ENCODE measurements around the gene CAMK1D. TPM values are rescaled to one million over a fixed set of nuclear protein-coding genes. Genes with fewer than 3 reads are reported as not detected.
"Not testable (repeated sequence)": the region's sequence is repeated elsewhere in the genome, so short reads cannot be mapped to it uniquely, and the experiment has no call there.

CAMK1D gene
- total and polyA plus RNA-seq, 2 of the 4 experiments (the other 2 are of a cell fraction) = 5.0 to 5.3 TPM

DNA sequence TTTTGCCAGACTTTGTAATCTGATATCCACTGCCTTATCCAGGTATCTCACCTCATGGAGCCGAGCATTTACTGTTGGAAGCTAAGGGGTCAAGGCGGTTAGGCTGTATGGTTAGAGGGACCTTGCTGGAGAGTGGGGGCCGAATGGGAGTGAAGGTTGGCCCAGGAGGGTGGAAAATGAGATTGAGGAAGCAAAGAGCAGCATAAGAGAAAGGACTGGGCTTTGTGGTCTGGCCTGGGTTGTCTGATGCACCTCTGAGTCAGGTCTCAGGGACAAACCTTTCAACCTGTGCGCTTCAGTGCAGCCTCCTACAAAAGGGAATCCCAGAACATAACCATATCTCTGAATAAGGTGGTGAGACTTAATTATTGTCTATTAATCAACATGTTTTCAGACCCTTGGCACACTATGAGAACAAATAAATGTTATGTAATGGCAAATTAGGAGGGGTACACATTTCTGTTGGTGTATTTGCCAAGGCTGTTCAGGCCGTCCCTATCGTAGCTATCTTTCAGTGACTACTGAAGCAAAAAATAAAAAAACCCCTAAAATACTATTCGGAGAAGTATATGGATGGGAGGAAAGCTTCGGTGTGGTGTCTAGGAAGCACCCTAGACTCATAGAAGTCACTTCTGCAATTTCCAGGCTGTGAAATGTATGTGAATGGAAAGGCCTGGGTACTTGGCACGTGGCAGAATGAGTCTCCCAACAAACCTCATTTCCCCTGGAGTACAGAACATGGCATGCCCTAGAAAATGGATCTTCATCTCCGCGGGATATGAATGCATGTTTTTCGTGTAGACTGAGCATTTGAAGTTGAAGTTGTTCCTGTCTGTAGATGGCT, 4.3 kb downstream of the CAMK1D start:
- Histone ChIP-seq H2BK5ac (ENCODE audit: low read depth, low read length, poor library complexity, severe bottlenecking) (no peak overlapping the region), H2BK120ac (ENCODE audit: low read depth, low read length) (no peak overlapping the region), H3K56ac (ENCODE audit: extremely low read depth, insufficient read depth, low read length) (no peak overlapping the region), H3K4me2 (ENCODE audit: low read depth, low read length) (no peak overlapping the region), H3K4ac (ENCODE audit: low read depth, low read length) (no peak overlapping the region), H3K9me3 (ENCODE audit: control insufficient read depth, insufficient read depth, low read length) (no peaks in the 10 kb centered on the region), H4K91ac (ENCODE audit: insufficient read depth, low read depth, low read length) (no peak overlapping the region), H4K5ac (ENCODE audit: low read depth, low read length) (no peak overlapping the region), H2AK9ac (replicated peaks; ENCODE audit: low read depth, low read length, poor library complexity) (no peak overlapping the region), H3K27ac (ENCODE audit: insufficient read depth, low read length) (no peak overlapping the region), H3K79me1 (ENCODE audit: low read depth in 1 of 2, low read length in 2 of 2) (no peaks in the 10 kb centered on the region; a peak in 1 of 4 replicates), H3K4me3 (ENCODE audit: insufficient read depth, low read depth, low read length) (no peak overlapping the region), H2BK15ac (ENCODE audit: low read depth, low read length) (no peak overlapping the region), H3K14ac (replicated peaks; ENCODE audit: low read depth, low read length) (no peak overlapping the region), H3K9ac (ENCODE audit: low read depth, low read length) (no peak overlapping the region), H3K36me3 (ENCODE audit: control insufficient read depth, insufficient read depth, low read length) (no peaks in the 10 kb centered on the region), H4K8ac (ENCODE audit: low read depth in 2 of 2, low read length in 2 of 2) (no peak overlapping the region), H3K4me1 (ENCODE audit: control insufficient read depth, insufficient read depth, low read length) (no peaks in the 10 kb centered on the region), H3K9me1 (ENCODE audit: insufficient read depth, low read length) (no peaks in the 10 kb centered on the region), H2AFZ (replicated peaks; ENCODE audit: low read length, poor library complexity) (no peak overlapping the region), H3K18ac (ENCODE audit: low read depth, low read length) (no peak overlapping the region), H3K27me3 (ENCODE audit: control insufficient read depth, insufficient read depth, low read length) (peaks cover 6% of the 10 kb centered on the region), H4K20me1 (ENCODE audit: insufficient read depth, low read length) (no peaks in the 10 kb centered on the region), H3K23ac (ENCODE audit: low read depth, low read length) (no peak overlapping the region), H2BK20ac (ENCODE audit: low read depth, low read length) (no peak overlapping the region), H2AK5ac (ENCODE audit: low read depth, low read length) (no peak overlapping the region)
- dilution Hi-C loops (cut with HindIII; ENCODE audit: low sequenced_read_pairs, unreplicated experiment) = no loop called here
- ATAC-seq (ENCODE audit: low read depth) (no peak), DNase-seq (no peak)
- POLR2A ChIA-PET (ENCODE audit: unreplicated experiment) = no interaction called here
- intact Hi-C loops (cut with micrococcal nuclease) = no loop called here
- in situ Hi-C loops (cut with MboI; ENCODE audit: low sequenced_read_pairs) = no loop called here
- no CpG with 5 or more reads among the region's 12 CpGs for WGBS, 2 experiments (ENCODE audit: extremely low coverage in 2 of 2, insufficient read length in 1 of 2)
- CTCF ChIA-PET = no interaction called here
- no TSS peak for BruUV-seq (replicated peaks)
- TF ChIP-seq BHLHE40 (IDR thresholded peaks at IDR 0.05; ENCODE audit: low read depth, low read length) = no peak
- peak; percentile 67 for TF ChIP-seq CEBPB (IDR thresholded peaks at IDR 0.05; ENCODE audit: low read depth, low read length)

DNA sequence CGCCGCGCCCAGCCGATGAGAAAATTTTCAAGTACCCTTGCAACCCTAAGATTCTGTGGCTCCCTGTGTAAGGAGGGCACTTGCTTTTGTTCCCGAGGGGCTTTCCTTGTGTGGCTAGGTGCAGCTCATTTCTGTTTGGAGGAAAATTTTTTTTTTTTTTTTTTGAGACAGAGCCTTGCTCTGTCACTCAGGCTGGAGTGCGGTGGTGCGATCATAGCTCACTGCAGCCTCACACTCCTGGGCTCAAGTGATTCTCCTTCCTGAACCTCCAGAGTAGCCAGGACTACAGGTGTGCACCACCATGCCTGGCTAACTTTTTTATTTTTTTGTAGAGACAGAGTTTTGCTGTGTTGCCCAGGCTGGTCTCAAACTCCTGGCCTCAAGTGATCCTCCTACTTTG, 5.3 kb downstream of the CAMK1D start:
- H2AFZ ChIP-seq (replicated peaks; ENCODE audit: low read length, poor library complexity); H2BK5ac ChIP-seq (ENCODE audit: low read depth, low read length, poor library complexity, severe bottlenecking); CTCF ChIA-PET; H3K9me1 ChIP-seq (ENCODE audit: insufficient read depth, low read length); H3K4me1 ChIP-seq (ENCODE audit: control insufficient read depth, insufficient read depth, low read length); H3K4me3 ChIP-seq (ENCODE audit: insufficient read depth, low read depth, low read length); intact Hi-C loops (cut with micrococcal nuclease); H2BK120ac ChIP-seq (ENCODE audit: low read depth, low read length); BruUV-seq (replicated peaks); H2AK9ac ChIP-seq (replicated peaks; ENCODE audit: low read depth, low read length, poor library complexity); H3K4me2 ChIP-seq (ENCODE audit: low read depth, low read length); in situ Hi-C loops (cut with MboI; ENCODE audit: low sequenced_read_pairs); H3K18ac ChIP-seq (ENCODE audit: low read depth, low read length); DNase-seq; H3K14ac ChIP-seq (replicated peaks; ENCODE audit: low read depth, low read length); H3K9me3 ChIP-seq (ENCODE audit: control insufficient read depth, insufficient read depth, low read length); ATAC-seq (ENCODE audit: low read depth); H3K9ac ChIP-seq (ENCODE audit: low read depth, low read length); H3K27ac ChIP-seq (ENCODE audit: insufficient read depth, low read length); POLR2A ChIA-PET (ENCODE audit: unreplicated experiment); H4K91ac ChIP-seq (ENCODE audit: insufficient read depth, low read depth, low read length); H3K56ac ChIP-seq (ENCODE audit: extremely low read depth, insufficient read depth, low read length); H3K27me3 ChIP-seq (ENCODE audit: control insufficient read depth, insufficient read depth, low read length); H3K23ac ChIP-seq (ENCODE audit: low read depth, low read length); H2AK5ac ChIP-seq (ENCODE audit: low read depth, low read length); H4K5ac ChIP-seq (ENCODE audit: low read depth, low read length); H3K4ac ChIP-seq (ENCODE audit: low read depth, low read length); H2BK15ac ChIP-seq (ENCODE audit: low read depth, low read length); H4K20me1 ChIP-seq (ENCODE audit: insufficient read depth, low read length); dilution Hi-C loops (cut with HindIII; ENCODE audit: low sequenced_read_pairs, unreplicated experiment); H3K79me1 ChIP-seq (ENCODE audit: low read depth in 1 of 2, low read length in 2 of 2); H2BK20ac ChIP-seq (ENCODE audit: low read depth, low read length); H4K8ac ChIP-seq (ENCODE audit: low read depth in 2 of 2, low read length in 2 of 2); H3K36me3 ChIP-seq (ENCODE audit: control insufficient read depth, insufficient read depth, low read length): not testable (repeated sequence)
- no CpG with 5 or more reads among the region's 7 CpGs for WGBS, 2 experiments (ENCODE audit: extremely low coverage in 2 of 2, insufficient read length in 1 of 2)

All from IMR-90 (cell line).